ENCODE measurements around the gene STX8.

STX8 gene

GRCh38 chr17:9292561-9292941 is 283.1 kb downstream of the STX8 start:
- no peak for DNase-seq (ENCODE audit: low read depth)

- peak; percentile 5 for DNase-seq (ENCODE audit: low read depth)
Observed at GRCh38 chr17:9291912-9292560, 283.6 kb downstream of the STX8 start.

GRCh38 chr17:9290226-9290613 is 285.4 kb downstream of the STX8 start:
- DNase-seq (ENCODE audit: low read depth): no peak

GRCh38 chr17:9287306-9287705 is 288.3 kb downstream of the STX8 start:
- no peak for DNase-seq (ENCODE audit: low read depth)

- no peak for DNase-seq (ENCODE audit: low read depth)
Observed at GRCh38 chr17:9286434-9286833, 289.2 kb downstream of the STX8 start.

GRCh38 chr17:9285602-9286427 is 289.8 kb downstream of the STX8 start:
- DNase-seq (ENCODE audit: low read depth): no peak

- DNase-seq (ENCODE audit: low read depth): no peak
Observed at GRCh38 chr17:9284884-9285283, 290.7 kb downstream of the STX8 start.

- no peak for DNase-seq (ENCODE audit: low read depth)
Observed at GRCh38 chr17:9283909-9284308, 291.7 kb downstream of the STX8 start.

- no peak for DNase-seq (ENCODE audit: low read depth)
Observed at GRCh38 chr17:9279893-9280292, 295.7 kb downstream of the STX8 start.

- DNase-seq (ENCODE audit: low read depth): no peak
Observed at GRCh38 chr17:9274973-9275372, 300.6 kb downstream of the STX8 start.

GRCh38 chr17:9273428-9274391 is 301.9 kb downstream of the STX8 start:
- no peak for DNase-seq (ENCODE audit: low read depth)

GRCh38 chr17:9272501-9273200 is 303.0 kb downstream of the STX8 start:
- DNase-seq (ENCODE audit: low read depth): no peak

GRCh38 chr17:9271989-9272388 is 303.6 kb downstream of the STX8 start:
- DNase-seq (ENCODE audit: low read depth): no peak

- no peak for DNase-seq (ENCODE audit: low read depth)
Observed at GRCh38 chr17:9270921-9271320, 304.7 kb downstream of the STX8 start.

- DNase-seq (ENCODE audit: low read depth): no peak
Observed at GRCh38 chr17:9269350-9270035, 306.1 kb downstream of the STX8 start.

GRCh38 chr17:9268546-9268945 is 307.1 kb downstream of the STX8 start:
- no peak for DNase-seq (ENCODE audit: low read depth)

GRCh38 chr17:9266697-9267117 is 308.9 kb downstream of the STX8 start:
- no peak for DNase-seq (ENCODE audit: low read depth)

GRCh38 chr17:9266031-9266680 is 309.5 kb downstream of the STX8 start:
- DNase-seq (ENCODE audit: low read depth): no peak

- DNase-seq (ENCODE audit: low read depth): no peak
Observed at GRCh38 chr17:9261081-9262012, 314.3 kb downstream of the STX8 start.

- DNase-seq (ENCODE audit: low read depth): no peak
Observed at GRCh38 chr17:9259419-9259818, 316.2 kb downstream of the STX8 start.
